Measurements from ENCODE around the gene GALNT16.

- TF ChIP-seq EZH2 (IDR thresholded peaks at IDR 0.05; ENCODE audit: low read length, missing control alignments) (no peak), CTCF (conservative IDR thresholded peaks at IDR 0.05 in 1 of 2, IDR thresholded peaks at IDR 0.05 in 1 of 2; ENCODE audit: low read depth in 1 of 2, low read length in 2 of 2) (no peak)
Measured at GRCh38 chr14:69373104-69373503, 113.1 kb downstream of the GALNT16 start.
